CD4-positive, alpha-beta T cell treated with Interleukin-6 at 100 ng/mL for 8 hours (primary cell): Measurements from ENCODE around the gene CLN3.
"Not testable (repeated sequence)": the region's sequence is repeated elsewhere in the genome, so short reads cannot be mapped to it uniquely, and the experiment has no call there.

Experiments used
- DNase-seq: peaks from one replicate; pipeline ENCODE4 v3.0.0-alpha.2; 2020; ENCODE audit warnings: mixed read lengths, low spot score

The CLN3 gene

GRCh38 chr16:28494121-28494851, 2.4 kb upstream of the CLN3 start, which contains the start of gene APOBR:
Gene APOBR (plus strand): TSS chr16:28494643. CDS start chr16:28494682, 39 bp downstream.
- peak; percentile 95 for DNase-seq

- no peak for DNase-seq
Observed at GRCh38 chr16:28492511-28492910, 637 bp upstream of the CLN3 start.

- no peak for DNase-seq
Observed at GRCh38 chr16:28491230-28491969, 474 bp downstream of the CLN3 start.

GRCh38 chr16:28486266-28486665, 5.6 kb downstream of the CLN3 start:
- no peak for DNase-seq

- not testable (repeated sequence) for DNase-seq
Observed at GRCh38 chr16:28483361-28483760, 8.5 kb downstream of the CLN3 start.

GRCh38 chr16:28482026-28482425, 9.8 kb downstream of the CLN3 start:
- DNase-seq, result no peak

- DNase-seq, result no peak
Observed at GRCh38 chr16:28478506-28479180, 13.2 kb downstream of the CLN3 start.

GRCh38 chr16:28477311-28477920, 14.5 kb downstream of the CLN3 start:
- DNase-seq, result no peak

- DNase-seq, result no peak
Observed at GRCh38 chr16:28475221-28475620, 16.7 kb downstream of the CLN3 start.

GRCh38 chr16:28473714-28474265, 18.1 kb downstream of the CLN3 start:
- DNase-seq, result no peak

GRCh38 chr16:28447081-28447480, 44.8 kb downstream of the CLN3 start:
- DNase-seq, result not testable (repeated sequence)

GRCh38 chr16:28446388-28446787, 45.5 kb downstream of the CLN3 start:
- DNase-seq, result not testable (repeated sequence)

GRCh38 chr16:28443943-28444342, 47.9 kb downstream of the CLN3 start:
- not testable (repeated sequence) for DNase-seq

- not testable (repeated sequence) for DNase-seq
Observed at GRCh38 chr16:28438899-28439298, 53.0 kb downstream of the CLN3 start.

GRCh38 chr16:28435340-28435739, 56.5 kb downstream of the CLN3 start:
- not testable (repeated sequence) for DNase-seq
